ENCODE measurements around the gene MAML2. TPM values are rescaled to one million over a fixed set of nuclear protein-coding genes. Genes with fewer than 3 reads are reported as not detected.

Gene MAML2
- polyA plus RNA-seq, 1 of the 3 experiments (the other 2 are of a cell fraction), result 20.1 TPM

DNA sequence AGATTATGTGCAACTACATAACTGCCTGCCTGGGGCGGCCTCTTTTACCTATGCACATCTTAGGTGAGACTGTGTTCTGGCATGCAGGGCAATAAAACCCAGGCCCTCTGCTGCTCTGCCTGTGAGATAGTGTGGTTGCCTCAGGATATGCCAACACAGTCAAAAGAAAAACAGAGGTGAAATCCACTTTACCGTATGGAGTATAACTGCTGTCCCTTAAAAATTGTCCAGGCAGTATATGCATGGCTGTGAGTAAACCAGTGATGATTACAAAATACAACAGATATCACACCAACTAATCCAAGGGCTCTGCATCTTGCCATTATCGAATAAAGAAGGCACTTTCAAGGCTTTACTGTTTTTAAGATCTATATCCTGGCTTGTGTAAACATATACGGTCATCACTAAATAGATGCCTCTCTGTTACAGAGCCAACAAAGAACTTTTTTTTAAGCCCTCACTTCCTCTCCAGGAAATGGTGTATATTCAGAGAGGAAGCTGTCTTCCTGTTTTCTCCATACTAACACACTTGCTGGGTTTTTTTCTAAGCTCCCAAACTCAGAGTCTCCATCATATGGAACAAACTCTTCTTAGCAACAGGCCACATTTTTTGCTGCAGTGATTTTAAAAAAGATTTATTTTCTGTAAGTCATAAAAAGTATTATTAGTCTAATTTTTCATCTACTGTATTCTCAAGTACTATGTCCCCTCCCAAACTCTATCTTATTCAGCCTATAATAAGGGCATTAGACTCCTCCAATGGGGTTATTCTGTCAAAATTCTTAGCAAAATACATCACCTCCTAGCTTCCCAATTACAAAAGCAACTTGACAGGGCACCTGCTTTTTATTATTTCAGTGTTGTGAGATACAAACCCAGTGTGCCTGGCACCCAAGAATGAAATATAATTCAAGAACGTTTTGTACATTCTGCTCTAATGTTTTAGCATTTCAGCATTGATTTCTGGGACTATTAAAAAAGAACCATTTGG is 135.2 kb downstream of the MAML2 start:
- Histone ChIP-seq H2AFZ (ENCODE audit: low read depth) (no peak overlapping the region), H3K4me1 (ENCODE audit: control insufficient read depth in 1 of 2, insufficient read depth in 2 of 2, low read depth in 1 of 2, low read length in 1 of 2) (peaks cover 9 to 43% of the 10 kb centered on the region in 2 experiments), H3K36me3 (replicated peaks in 1 of 2; ENCODE audit: control insufficient read depth in 1 of 2, insufficient read depth in 2 of 2, low read length in 1 of 2) (peaks cover 2 to 19% of the 10 kb centered on the region in 2 experiments), H3K4me3 (ENCODE audit: low read depth in 2 of 2, low read length in 1 of 2) (no peak overlapping the region), H3K9ac (peak overlapping the region; percentile 16; the same call in 1 of the 2 replicates), H3F3A (replicated peaks; ENCODE audit: insufficient read depth) (peaks cover 33% of the 10 kb centered on the region), H3K9me3 (no peaks in the 10 kb centered on the region), H3K27ac (ENCODE audit: low read depth in 2 of 2, low read length in 1 of 2) (peak overlapping the region; percentile 73 to 77), H3K4me2 (peak overlapping the region; percentile 19; the same call in 1 of the 2 replicates), H3K27me3 (ENCODE audit: insufficient read depth) (no peaks in the 10 kb centered on the region), H3K9me2 (no peaks in the 10 kb centered on the region), H4K20me1 (ENCODE audit: insufficient read depth) (no peaks in the 10 kb centered on the region), H3K79me2 (ENCODE audit: insufficient read depth) (peaks cover 90% of the 10 kb centered on the region)
- TF ChIP-seq, protein P1, sequence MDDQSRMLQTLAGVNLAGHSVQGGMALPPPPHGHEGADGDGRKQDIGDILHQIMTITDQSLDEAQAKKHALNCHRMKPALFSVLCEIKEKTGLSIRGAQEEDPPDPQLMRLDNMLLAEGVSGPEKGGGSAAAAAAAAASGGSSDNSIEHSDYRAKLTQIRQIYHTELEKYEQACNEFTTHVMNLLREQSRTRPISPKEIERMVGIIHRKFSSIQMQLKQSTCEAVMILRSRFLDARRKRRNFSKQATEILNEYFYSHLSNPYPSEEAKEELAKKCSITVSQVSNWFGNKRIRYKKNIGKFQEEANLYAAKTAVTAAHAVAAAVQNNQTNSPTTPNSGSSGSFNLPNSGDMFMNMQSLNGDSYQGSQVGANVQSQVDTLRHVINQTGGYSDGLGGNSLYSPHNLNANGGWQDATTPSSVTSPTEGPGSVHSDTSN (IDR thresholded peaks at IDR 0.05), result no peak
- TF ChIP-seq GABPA (IDR thresholded peaks at IDR 0.05; ENCODE audit: low read depth) (peak; percentile 23; the same call in 1 of the 2 replicates), TCF12 (IDR thresholded peaks at IDR 0.05) (peak; percentile 33; the same call in 1 of the 2 replicates)
- peak; percentile 15 for DNase-seq
- POLR2A ChIA-PET, result no interaction called here
- WGBS (ENCODE audit: low lambda C conversion rate), result 37% methylated on average over 5 of the region's 5 CpGs
- CTCF ChIA-PET, result no interaction called here

DNA sequence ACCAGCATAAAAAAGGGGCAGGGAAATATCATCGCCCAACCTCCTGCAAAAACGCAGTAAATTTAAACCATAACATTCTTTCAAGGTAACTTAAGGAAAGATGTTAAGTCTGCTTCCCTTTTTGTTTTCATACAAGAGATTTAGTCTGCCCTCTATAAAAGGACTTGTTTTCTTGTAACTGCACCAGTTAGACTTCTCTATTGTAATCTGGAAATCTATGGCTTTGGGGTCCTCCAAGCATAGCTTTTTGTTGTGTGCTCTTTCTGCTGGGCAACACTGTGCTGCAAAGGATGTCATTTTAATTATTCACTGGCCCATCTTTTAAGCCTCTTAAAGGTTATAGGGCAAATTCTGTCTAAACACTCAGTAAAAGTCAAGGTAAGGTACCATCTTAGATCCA is 136.0 kb downstream of the MAML2 start:
- H3K9me3 ChIP-seq, result no peaks in the 10 kb centered on the region
- no peak overlapping the region for H3K4me3 ChIP-seq (ENCODE audit: low read depth in 2 of 2, low read length in 1 of 2)
- H4K20me1 ChIP-seq (ENCODE audit: insufficient read depth), result no peaks in the 10 kb centered on the region
- H3K4me1 ChIP-seq (ENCODE audit: control insufficient read depth in 1 of 2, insufficient read depth in 2 of 2, low read depth in 1 of 2, low read length in 1 of 2), result peaks cover 9 to 35% of the 10 kb centered on the region in 2 experiments; a peak in 3 of 4 replicates
- peaks cover 25% of the 10 kb centered on the region for H3F3A ChIP-seq (replicated peaks; ENCODE audit: insufficient read depth)
- no peaks in the 10 kb centered on the region for H3K27me3 ChIP-seq (ENCODE audit: insufficient read depth)
- ChIA-PET POLR2A (no interaction called here), CTCF (no interaction called here)
- H3K27ac ChIP-seq (ENCODE audit: low read depth in 2 of 2, low read length in 1 of 2), result peak overlapping the region; percentile 73 to 77; a peak in 3 of 4 replicates
- peaks cover 89% of the 10 kb centered on the region for H3K79me2 ChIP-seq (ENCODE audit: insufficient read depth)
- TF ChIP-seq, protein P2, sequence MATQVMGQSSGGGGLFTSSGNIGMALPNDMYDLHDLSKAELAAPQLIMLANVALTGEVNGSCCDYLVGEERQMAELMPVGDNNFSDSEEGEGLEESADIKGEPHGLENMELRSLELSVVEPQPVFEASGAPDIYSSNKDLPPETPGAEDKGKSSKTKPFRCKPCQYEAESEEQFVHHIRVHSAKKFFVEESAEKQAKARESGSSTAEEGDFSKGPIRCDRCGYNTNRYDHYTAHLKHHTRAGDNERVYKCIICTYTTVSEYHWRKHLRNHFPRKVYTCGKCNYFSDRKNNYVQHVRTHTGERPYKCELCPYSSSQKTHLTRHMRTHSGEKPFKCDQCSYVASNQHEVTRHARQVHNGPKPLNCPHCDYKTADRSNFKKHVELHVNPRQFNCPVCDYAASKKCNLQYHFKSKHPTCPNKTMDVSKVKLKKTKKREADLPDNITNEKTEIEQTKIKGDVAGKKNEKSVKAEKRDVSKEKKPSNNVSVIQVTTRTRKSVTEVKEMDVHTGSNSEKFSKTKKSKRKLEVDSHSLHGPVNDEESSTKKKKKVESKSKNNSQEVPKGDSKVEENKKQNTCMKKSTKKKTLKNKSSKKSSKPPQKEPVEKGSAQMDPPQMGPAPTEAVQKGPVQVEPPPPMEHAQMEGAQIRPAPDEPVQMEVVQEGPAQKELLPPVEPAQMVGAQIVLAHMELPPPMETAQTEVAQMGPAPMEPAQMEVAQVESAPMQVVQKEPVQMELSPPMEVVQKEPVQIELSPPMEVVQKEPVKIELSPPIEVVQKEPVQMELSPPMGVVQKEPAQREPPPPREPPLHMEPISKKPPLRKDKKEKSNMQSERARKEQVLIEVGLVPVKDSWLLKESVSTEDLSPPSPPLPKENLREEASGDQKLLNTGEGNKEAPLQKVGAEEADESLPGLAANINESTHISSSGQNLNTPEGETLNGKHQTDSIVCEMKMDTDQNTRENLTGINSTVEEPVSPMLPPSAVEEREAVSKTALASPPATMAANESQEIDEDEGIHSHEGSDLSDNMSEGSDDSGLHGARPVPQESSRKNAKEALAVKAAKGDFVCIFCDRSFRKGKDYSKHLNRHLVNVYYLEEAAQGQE (IDR thresholded peaks at IDR 0.05; ENCODE audit: low read depth, low read length), result no peak
- TF ChIP-seq RAD21 (IDR thresholded peaks at IDR 0.05; ENCODE audit: low read length) (no peak), RFX5 (IDR thresholded peaks at IDR 0.05; ENCODE audit: low read length) (no peak), GATA2 (CRISPR knock-in tag; IDR thresholded peaks at IDR 0.05) (no peak), NRF1 (IDR thresholded peaks at IDR 0.05; ENCODE audit: low read depth, low read length) (no peak), MEF2A (IDR thresholded peaks at IDR 0.05; ENCODE audit: borderline replicate concordance, low read depth) (no peak), JUND (IDR thresholded peaks at IDR 0.05) (no peak), NFIC (IDR thresholded peaks at IDR 0.05; ENCODE audit: borderline replicate concordance) (no peak), SIN3A (IDR thresholded peaks at IDR 0.05; ENCODE audit: borderline replicate concordance, low read depth, low read length) (no peak), FOSL2 (IDR thresholded peaks at IDR 0.05; ENCODE audit: borderline replicate concordance, low read depth) (no peak), TEAD4 (IDR thresholded peaks at IDR 0.05; ENCODE audit: borderline replicate concordance, insufficient read depth) (no peak), RCOR1 (IDR thresholded peaks at IDR 0.05; ENCODE audit: low read length) (no peak)
- TF ChIP-seq, protein P3, sequence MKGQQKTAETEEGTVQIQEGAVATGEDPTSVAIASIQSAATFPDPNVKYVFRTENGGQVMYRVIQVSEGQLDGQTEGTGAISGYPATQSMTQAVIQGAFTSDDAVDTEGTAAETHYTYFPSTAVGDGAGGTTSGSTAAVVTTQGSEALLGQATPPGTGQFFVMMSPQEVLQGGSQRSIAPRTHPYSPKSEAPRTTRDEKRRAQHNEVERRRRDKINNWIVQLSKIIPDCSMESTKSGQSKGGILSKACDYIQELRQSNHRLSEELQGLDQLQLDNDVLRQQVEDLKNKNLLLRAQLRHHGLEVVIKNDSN (IDR thresholded peaks at IDR 0.05; ENCODE audit: borderline replicate concordance, low read depth), result no peak
- H2AFZ ChIP-seq (ENCODE audit: low read depth), result no peak overlapping the region
- DNase-seq, result no peak
- peaks cover 2 to 19% of the 10 kb centered on the region in 2 experiments for H3K36me3 ChIP-seq (replicated peaks in 1 of 2; ENCODE audit: control insufficient read depth in 1 of 2, insufficient read depth in 2 of 2, low read length in 1 of 2)
- H3K4me2 ChIP-seq, result 0 out of 2 replicates have a peak overlapping the region, but pooled peaks have one; percentile 19
- WGBS (ENCODE audit: low lambda C conversion rate), result 98% methylated on average over 2 of the region's 2 CpGs
- no peaks in the 10 kb centered on the region for H3K9me2 ChIP-seq
- H3K9ac ChIP-seq, result no peak overlapping the region

Measured in SK-N-SH (cell line).